Measurements from ENCODE around the gene APOBEC3G. TPM values are rescaled to one million over a fixed set of nuclear protein-coding genes. Genes with fewer than 3 reads are reported as not detected.

Gene APOBEC3G
- total and polyA plus RNA-seq, 10 of the 15 experiments (the other 5 are each of a cell fraction or from before 2014, with no cell fraction given): 103 to 232 (median 152) TPM

DNA sequence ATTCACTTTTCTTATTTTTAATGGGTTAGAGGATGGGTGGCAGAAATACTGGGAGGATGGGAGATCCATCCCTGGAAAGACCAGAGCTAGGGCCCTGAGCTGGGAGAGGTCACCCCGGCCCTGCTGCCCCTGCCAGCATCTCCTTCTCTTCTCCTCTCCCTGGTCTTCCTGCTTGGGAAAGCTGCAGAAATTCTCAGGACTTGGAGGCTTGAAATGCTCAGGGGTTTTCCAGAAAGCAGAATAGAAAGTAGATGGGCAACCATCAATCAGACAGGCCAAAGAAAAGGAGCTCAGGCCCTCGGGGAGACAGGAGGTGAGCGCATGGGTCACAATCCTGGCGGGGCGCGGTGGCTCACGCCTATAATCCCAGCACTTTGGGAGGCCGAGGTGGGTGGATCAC, 21.5 kb downstream of the APOBEC3G start:
- Histone ChIP-seq H3K36me3 (ENCODE audit: control insufficient read depth in 2 of 2, insufficient read depth in 2 of 2, low read length in 1 of 2) (no peaks in the 10 kb centered on the region), H3K9me3 (replicated peaks; ENCODE audit: control insufficient read depth, insufficient read depth, low read length) (no peaks in the 10 kb centered on the region), H3K4me2 (ENCODE audit: control insufficient read depth, insufficient read depth) (peak overlapping the region; percentile 64), H3K4me3 (peak overlapping the region; percentile 39; the same call in 1 of the 2 replicates), H3K79me2 (ENCODE audit: control insufficient read depth, insufficient read depth, low read length) (peaks cover 4% of the 10 kb centered on the region), H3K4me1 (ENCODE audit: control insufficient read depth, insufficient read depth, low read length) (peaks cover 52% of the 10 kb centered on the region), H3K27ac (ENCODE audit: control insufficient read depth, insufficient read depth) (peak overlapping the region; percentile 98), H3K9ac (ENCODE audit: control insufficient read depth, insufficient read depth, low read length) (peak overlapping the region; percentile 53; the same call in 1 of the 2 replicates), H4K20me1 (ENCODE audit: control insufficient read depth, insufficient read depth) (no peaks in the 10 kb centered on the region), H2AFZ (ENCODE audit: control insufficient read depth, low read depth, low read length) (0 out of 2 replicates have a peak overlapping the region, but pooled peaks have one; percentile 12), H3K27me3 (replicated peaks in 1 of 2; ENCODE audit: control insufficient read depth in 2 of 2, insufficient read depth in 2 of 2, low read length in 1 of 2) (no peaks in the 10 kb centered on the region)
- ChIA-PET CTCF (interaction anchor here (1.1 to 4.5 kb wide), 15 partner anchors 10 to 157 kb away, joined by 3 to 39 read pairs (median 5); partner anchors contain the start of genes APOBEC3C and APOBEC3G), SMC1A (ENCODE audit: uncharacterized antibody, unreplicated experiment) (interaction anchor here (0.9 to 6.6 kb wide), 18 partner anchors 9 to 229 kb away, joined by 3 to 126 read pairs (median 6); partner anchors contain the start of gene APOBEC3G), POLR2A (interaction anchor here (0.5 to 6.1 kb wide), 21 partner anchors 10 to 395 kb away, joined by 3 to 76 read pairs (median 6); partner anchors contain the start of genes APOBEC3B and APOBEC3C), RAD21 (ENCODE audit: unreplicated experiment) (interaction anchor here (0.8 to 5.7 kb wide), 19 partner anchors 10 to 393 kb away, joined by 3 to 85 read pairs (median 5); partner anchors contain the start of genes APOBEC3B, APOBEC3D, APOBEC3G and CBX6)
- intact Hi-C loops (cut with micrococcal nuclease; ENCODE audit: unreplicated experiment): loop anchor here (2.0 kb wide), 2 partner anchors 18 to 32 kb away; no protein-coding TSS in a partner anchor
- DNase-seq (ENCODE audit: low read depth, low spot score) (no peak), FAIRE-seq (peak; percentile 59), ATAC-seq (peak; percentile 26)
- 59% methylated on average over 8 of the region's 8 CpGs for WGBS (ENCODE audit: insufficient coverage, insufficient replicate concordance, low lambda C conversion rate, missing lambda C conversion rate)
- in situ Hi-C loops (cut with MboI): no loop called here
- BruUV-seq (replicated peaks): no TSS peak
- TF ChIP-seq CHD2 (IDR thresholded peaks at IDR 0.05; ENCODE audit: borderline replicate concordance, low read depth, low read length) (no peak), TAF1 (IDR thresholded peaks at IDR 0.05; ENCODE audit: borderline replicate concordance, low read depth, low read length) (no peak), BCL11A (IDR thresholded peaks at IDR 0.05; ENCODE audit: low read depth, low read length) (no peak), EZH2 (IDR thresholded peaks at IDR 0.05; ENCODE audit: borderline replicate concordance, control insufficient read depth, low read depth, low read length) (no peak), ZNF207 (IDR thresholded peaks at IDR 0.05; ENCODE audit: borderline replicate concordance) (no peak), NRF1 (conservative IDR thresholded peaks at IDR 0.05; ENCODE audit: low read depth, low read length) (no peak), TARDBP (IDR thresholded peaks at IDR 0.05; ENCODE audit: borderline replicate concordance) (no peak)
- TF ChIP-seq, protein P1, sequence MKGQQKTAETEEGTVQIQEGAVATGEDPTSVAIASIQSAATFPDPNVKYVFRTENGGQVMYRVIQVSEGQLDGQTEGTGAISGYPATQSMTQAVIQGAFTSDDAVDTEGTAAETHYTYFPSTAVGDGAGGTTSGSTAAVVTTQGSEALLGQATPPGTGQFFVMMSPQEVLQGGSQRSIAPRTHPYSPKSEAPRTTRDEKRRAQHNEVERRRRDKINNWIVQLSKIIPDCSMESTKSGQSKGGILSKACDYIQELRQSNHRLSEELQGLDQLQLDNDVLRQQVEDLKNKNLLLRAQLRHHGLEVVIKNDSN (IDR thresholded peaks at IDR 0.05; ENCODE audit: borderline replicate concordance, extremely low read length, insufficient read depth, low read depth, low read length): no peak
- TF ChIP-seq, protein P2, sequence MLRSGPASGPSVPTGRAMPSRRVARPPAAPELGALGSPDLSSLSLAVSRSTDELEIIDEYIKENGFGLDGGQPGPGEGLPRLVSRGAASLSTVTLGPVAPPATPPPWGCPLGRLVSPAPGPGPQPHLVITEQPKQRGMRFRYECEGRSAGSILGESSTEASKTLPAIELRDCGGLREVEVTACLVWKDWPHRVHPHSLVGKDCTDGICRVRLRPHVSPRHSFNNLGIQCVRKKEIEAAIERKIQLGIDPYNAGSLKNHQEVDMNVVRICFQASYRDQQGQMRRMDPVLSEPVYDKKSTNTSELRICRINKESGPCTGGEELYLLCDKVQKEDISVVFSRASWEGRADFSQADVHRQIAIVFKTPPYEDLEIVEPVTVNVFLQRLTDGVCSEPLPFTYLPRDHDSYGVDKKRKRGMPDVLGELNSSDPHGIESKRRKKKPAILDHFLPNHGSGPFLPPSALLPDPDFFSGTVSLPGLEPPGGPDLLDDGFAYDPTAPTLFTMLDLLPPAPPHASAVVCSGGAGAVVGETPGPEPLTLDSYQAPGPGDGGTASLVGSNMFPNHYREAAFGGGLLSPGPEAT (IDR thresholded peaks at IDR 0.05; ENCODE audit: low read depth): 0 out of 2 replicates have a peak, but pooled peaks have one; percentile 38
- TF ChIP-seq, protein P3, sequence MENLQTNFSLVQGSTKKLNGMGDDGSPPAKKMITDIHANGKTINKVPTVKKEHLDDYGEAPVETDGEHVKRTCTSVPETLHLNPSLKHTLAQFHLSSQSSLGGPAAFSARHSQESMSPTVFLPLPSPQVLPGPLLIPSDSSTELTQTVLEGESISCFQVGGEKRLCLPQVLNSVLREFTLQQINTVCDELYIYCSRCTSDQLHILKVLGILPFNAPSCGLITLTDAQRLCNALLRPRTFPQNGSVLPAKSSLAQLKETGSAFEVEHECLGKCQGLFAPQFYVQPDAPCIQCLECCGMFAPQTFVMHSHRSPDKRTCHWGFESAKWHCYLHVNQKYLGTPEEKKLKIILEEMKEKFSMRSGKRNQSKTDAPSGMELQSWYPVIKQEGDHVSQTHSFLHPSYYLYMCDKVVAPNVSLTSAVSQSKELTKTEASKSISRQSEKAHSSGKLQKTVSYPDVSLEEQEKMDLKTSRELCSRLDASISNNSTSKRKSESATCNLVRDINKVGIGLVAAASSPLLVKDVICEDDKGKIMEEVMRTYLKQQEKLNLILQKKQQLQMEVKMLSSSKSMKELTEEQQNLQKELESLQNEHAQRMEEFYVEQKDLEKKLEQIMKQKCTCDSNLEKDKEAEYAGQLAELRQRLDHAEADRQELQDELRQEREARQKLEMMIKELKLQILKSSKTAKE (IDR thresholded peaks at IDR 0.05; ENCODE audit: low read depth, poor library complexity, severe bottlenecking): no peak
- TF ChIP-seq, protein P4, sequence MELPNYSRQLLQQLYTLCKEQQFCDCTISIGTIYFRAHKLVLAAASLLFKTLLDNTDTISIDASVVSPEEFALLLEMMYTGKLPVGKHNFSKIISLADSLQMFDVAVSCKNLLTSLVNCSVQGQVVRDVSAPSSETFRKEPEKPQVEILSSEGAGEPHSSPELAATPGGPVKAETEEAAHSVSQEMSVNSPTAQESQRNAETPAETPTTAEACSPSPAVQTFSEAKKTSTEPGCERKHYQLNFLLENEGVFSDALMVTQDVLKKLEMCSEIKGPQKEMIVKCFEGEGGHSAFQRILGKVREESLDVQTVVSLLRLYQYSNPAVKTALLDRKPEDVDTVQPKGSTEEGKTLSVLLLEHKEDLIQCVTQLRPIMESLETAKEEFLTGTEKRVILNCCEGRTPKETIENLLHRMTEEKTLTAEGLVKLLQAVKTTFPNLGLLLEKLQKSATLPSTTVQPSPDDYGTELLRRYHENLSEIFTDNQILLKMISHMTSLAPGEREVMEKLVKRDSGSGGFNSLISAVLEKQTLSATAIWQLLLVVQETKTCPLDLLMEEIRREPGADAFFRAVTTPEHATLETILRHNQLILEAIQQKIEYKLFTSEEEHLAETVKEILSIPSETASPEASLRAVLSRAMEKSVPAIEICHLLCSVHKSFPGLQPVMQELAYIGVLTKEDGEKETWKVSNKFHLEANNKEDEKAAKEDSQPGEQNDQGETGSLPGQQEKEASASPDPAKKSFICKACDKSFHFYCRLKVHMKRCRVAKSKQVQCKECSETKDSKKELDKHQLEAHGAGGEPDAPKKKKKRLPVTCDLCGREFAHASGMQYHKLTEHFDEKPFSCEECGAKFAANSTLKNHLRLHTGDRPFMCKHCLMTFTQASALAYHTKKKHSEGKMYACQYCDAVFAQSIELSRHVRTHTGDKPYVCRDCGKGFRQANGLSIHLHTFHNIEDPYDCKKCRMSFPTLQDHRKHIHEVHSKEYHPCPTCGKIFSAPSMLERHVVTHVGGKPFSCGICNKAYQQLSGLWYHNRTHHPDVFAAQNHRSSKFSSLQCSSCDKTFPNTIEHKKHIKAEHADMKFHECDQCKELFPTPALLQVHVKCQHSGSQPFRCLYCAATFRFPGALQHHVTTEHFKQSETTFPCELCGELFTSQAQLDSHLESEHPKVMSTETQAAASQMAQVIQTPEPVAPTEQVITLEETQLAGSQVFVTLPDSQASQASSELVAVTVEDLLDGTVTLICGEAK (IDR thresholded peaks at IDR 0.05; ENCODE audit: borderline replicate concordance): no peak
